ENCODE measurements around the gene POR.
"Not testable (repeated sequence)": the region's sequence is repeated elsewhere in the genome, so short reads cannot be mapped to it uniquely, and the experiment has no call there.

Gene POR

GRCh38 chr7:75896803-75897327, 18.1 kb upstream of the POR start:
- no peak overlapping the region for H3K27ac ChIP-seq (ENCODE audit: low read depth, low read length, poor library complexity, severe bottlenecking)
- H3K79me2 ChIP-seq (ENCODE audit: insufficient read depth, low read length): no peaks in the 10 kb centered on the region
- no peaks in the 10 kb centered on the region for H3K27me3 ChIP-seq (ENCODE audit: insufficient read depth, low read length)
- no peaks in the 10 kb centered on the region for H4K20me1 ChIP-seq (ENCODE audit: insufficient read depth, low read length)
- H2AFZ ChIP-seq (ENCODE audit: low read length): no peak overlapping the region
- H3K36me3 ChIP-seq (ENCODE audit: insufficient read depth, low read length): no peaks in the 10 kb centered on the region
- H3K4me2 ChIP-seq (ENCODE audit: low read length): no peak overlapping the region
- H3F3A ChIP-seq (ENCODE audit: insufficient read depth, low read length): no peaks in the 10 kb centered on the region
- no peak for TF ChIP-seq CTCF (IDR thresholded peaks at IDR 0.05; ENCODE audit: low read length)
- TF ChIP-seq EZH2 (IDR thresholded peaks at IDR 0.05; ENCODE audit: borderline replicate concordance, low read length): no peak
- H3K9me2 ChIP-seq (ENCODE audit: low read depth, low read length): no peaks in the 10 kb centered on the region
- H3K4me1 ChIP-seq (ENCODE audit: insufficient read depth, low read length, severe bottlenecking): no peaks in the 10 kb centered on the region
- no peaks in the 10 kb centered on the region for H3K9me3 ChIP-seq (ENCODE audit: low read length)
- no peak overlapping the region for H3K9ac ChIP-seq (ENCODE audit: low read length)
- no peak overlapping the region for H3K4me3 ChIP-seq (ENCODE audit: low read depth, low read length, poor library complexity, severe bottlenecking)

- TF ChIP-seq EZH2 (IDR thresholded peaks at IDR 0.05; ENCODE audit: borderline replicate concordance, low read length): no peak
- Histone ChIP-seq H3F3A (ENCODE audit: insufficient read depth, low read length) (no peaks in the 10 kb centered on the region), H3K4me2 (ENCODE audit: low read length) (no peak overlapping the region), H2AFZ (ENCODE audit: low read length) (no peak overlapping the region), H3K4me3 (ENCODE audit: low read depth, low read length, poor library complexity, severe bottlenecking) (no peak overlapping the region), H3K9me3 (ENCODE audit: low read length) (no peaks in the 10 kb centered on the region), H3K9me2 (ENCODE audit: low read depth, low read length) (no peaks in the 10 kb centered on the region), H3K9ac (ENCODE audit: low read length) (no peak overlapping the region), H3K36me3 (ENCODE audit: insufficient read depth, low read length) (no peaks in the 10 kb centered on the region), H4K20me1 (ENCODE audit: insufficient read depth, low read length) (no peaks in the 10 kb centered on the region), H3K27me3 (ENCODE audit: insufficient read depth, low read length) (0 out of 2 replicates have a peak, but pooled peaks cover 1% of the 10 kb centered on the region), H3K27ac (ENCODE audit: low read depth, low read length, poor library complexity, severe bottlenecking) (no peak overlapping the region), H3K79me2 (ENCODE audit: insufficient read depth, low read length) (no peaks in the 10 kb centered on the region), H3K4me1 (ENCODE audit: insufficient read depth, low read length, severe bottlenecking) (no peaks in the 10 kb centered on the region)
Observed at GRCh38 chr7:75900617-75901315, 14.2 kb upstream of the POR start.

- H3K27me3 ChIP-seq (ENCODE audit: insufficient read depth, low read length): peaks cover 3% of the 10 kb centered on the region; the same call in 1 of the 2 replicates
- no peaks in the 10 kb centered on the region for H3K36me3 ChIP-seq (ENCODE audit: insufficient read depth, low read length)
- H2AFZ ChIP-seq (ENCODE audit: low read length): no peak overlapping the region
- H3K79me2 ChIP-seq (ENCODE audit: insufficient read depth, low read length): no peaks in the 10 kb centered on the region
- H3K9me2 ChIP-seq (ENCODE audit: low read depth, low read length): no peaks in the 10 kb centered on the region
- no peaks in the 10 kb centered on the region for H3F3A ChIP-seq (ENCODE audit: insufficient read depth, low read length)
- no peaks in the 10 kb centered on the region for H3K9me3 ChIP-seq (ENCODE audit: low read length)
- no peaks in the 10 kb centered on the region for H3K4me1 ChIP-seq (ENCODE audit: insufficient read depth, low read length, severe bottlenecking)
- no peak overlapping the region for H3K27ac ChIP-seq (ENCODE audit: low read depth, low read length, poor library complexity, severe bottlenecking)
- H4K20me1 ChIP-seq (ENCODE audit: insufficient read depth, low read length): no peaks in the 10 kb centered on the region
- no peak for TF ChIP-seq EZH2 (IDR thresholded peaks at IDR 0.05; ENCODE audit: borderline replicate concordance, low read length)
- H3K4me3 ChIP-seq (ENCODE audit: low read depth, low read length, poor library complexity, severe bottlenecking): no peak overlapping the region
- H3K9ac ChIP-seq (ENCODE audit: low read length): no peak overlapping the region
- H3K4me2 ChIP-seq (ENCODE audit: low read length): no peak overlapping the region
Observed at GRCh38 chr7:75905785-75906604, 9.0 kb upstream of the POR start.

GRCh38 chr7:75906991-75907667, 7.8 kb upstream of the POR start:
- Histone ChIP-seq H3K4me3 (ENCODE audit: low read depth, low read length, poor library complexity, severe bottlenecking) (no peak overlapping the region), H3K36me3 (ENCODE audit: insufficient read depth, low read length) (no peaks in the 10 kb centered on the region), H3K4me1 (ENCODE audit: insufficient read depth, low read length, severe bottlenecking) (no peaks in the 10 kb centered on the region), H2AFZ (ENCODE audit: low read length) (no peak overlapping the region), H4K20me1 (ENCODE audit: insufficient read depth, low read length) (no peaks in the 10 kb centered on the region), H3K79me2 (ENCODE audit: insufficient read depth, low read length) (no peaks in the 10 kb centered on the region), H3K9me3 (ENCODE audit: low read length) (no peaks in the 10 kb centered on the region), H3K9me2 (ENCODE audit: low read depth, low read length) (no peaks in the 10 kb centered on the region), H3K27ac (ENCODE audit: low read depth, low read length, poor library complexity, severe bottlenecking) (no peak overlapping the region), H3K4me2 (ENCODE audit: low read length) (no peak overlapping the region), H3K27me3 (ENCODE audit: insufficient read depth, low read length) (peaks cover 3% of the 10 kb centered on the region; the same call in 1 of the 2 replicates), H3K9ac (ENCODE audit: low read length) (no peak overlapping the region), H3F3A (ENCODE audit: insufficient read depth, low read length) (no peaks in the 10 kb centered on the region)
- TF ChIP-seq EZH2 (IDR thresholded peaks at IDR 0.05; ENCODE audit: borderline replicate concordance, low read length) (no peak), CTCF (IDR thresholded peaks at IDR 0.05; ENCODE audit: low read length) (no peak)

- H3K4me3 ChIP-seq (ENCODE audit: low read depth, low read length, poor library complexity, severe bottlenecking); H4K20me1 ChIP-seq (ENCODE audit: insufficient read depth, low read length); H3K9me2 ChIP-seq (ENCODE audit: low read depth, low read length); H3K79me2 ChIP-seq (ENCODE audit: insufficient read depth, low read length); H3K4me2 ChIP-seq (ENCODE audit: low read length); H3K4me1 ChIP-seq (ENCODE audit: insufficient read depth, low read length, severe bottlenecking); H3K36me3 ChIP-seq (ENCODE audit: insufficient read depth, low read length); H2AFZ ChIP-seq (ENCODE audit: low read length); H3K27ac ChIP-seq (ENCODE audit: low read depth, low read length, poor library complexity, severe bottlenecking); H3K9ac ChIP-seq (ENCODE audit: low read length); H3F3A ChIP-seq (ENCODE audit: insufficient read depth, low read length); H3K27me3 ChIP-seq (ENCODE audit: insufficient read depth, low read length); H3K9me3 ChIP-seq (ENCODE audit: low read length): not testable (repeated sequence)
Observed at GRCh38 chr7:75907668-75908039, 7.3 kb upstream of the POR start.

Measured in OCI-LY1 (cell line).